Epithelial cell of proximal tubule (primary cell): ENCODE measurements around the gene SMAD1. TPM values are rescaled to one million over a fixed set of nuclear protein-coding genes. Genes with fewer than 3 reads are reported as not detected.
"Not testable (repeated sequence)": the region's sequence is repeated elsewhere in the genome, so short reads cannot be mapped to it uniquely, and the experiment has no call there.

Experiments used
- DNase-seq: peaks from one replicate; pipeline ENCODE4 v3.0.0-alpha.2; 2011; ENCODE audit warnings: low read depth
- H3K4me3 ChIP-seq: 2 replicates; pipeline ENCODE4 v1.5.1; 2011; ENCODE audit warnings: low read depth, mild to moderate bottlenecking, low read length
- total RNA-seq: library from RNA; depleted of rRNA; stranded (reverse); fragments of >200 nt; gene quantifications from 2 replicates; pipeline ENCODE4 v1.2.3, GENCODE V29; 2015
- TF ChIP-seq, protein P1 (sequence below): conservative IDR thresholded peaks from 2 replicates; pipeline ENCODE4 v1.5.1; 2012; ENCODE audit warnings: low read depth, mild to moderate bottlenecking, low read length

The SMAD1 gene
- total RNA-seq, 1 donor from 2014 or later: 23.4 TPM

- TF ChIP-seq, protein P1, sequence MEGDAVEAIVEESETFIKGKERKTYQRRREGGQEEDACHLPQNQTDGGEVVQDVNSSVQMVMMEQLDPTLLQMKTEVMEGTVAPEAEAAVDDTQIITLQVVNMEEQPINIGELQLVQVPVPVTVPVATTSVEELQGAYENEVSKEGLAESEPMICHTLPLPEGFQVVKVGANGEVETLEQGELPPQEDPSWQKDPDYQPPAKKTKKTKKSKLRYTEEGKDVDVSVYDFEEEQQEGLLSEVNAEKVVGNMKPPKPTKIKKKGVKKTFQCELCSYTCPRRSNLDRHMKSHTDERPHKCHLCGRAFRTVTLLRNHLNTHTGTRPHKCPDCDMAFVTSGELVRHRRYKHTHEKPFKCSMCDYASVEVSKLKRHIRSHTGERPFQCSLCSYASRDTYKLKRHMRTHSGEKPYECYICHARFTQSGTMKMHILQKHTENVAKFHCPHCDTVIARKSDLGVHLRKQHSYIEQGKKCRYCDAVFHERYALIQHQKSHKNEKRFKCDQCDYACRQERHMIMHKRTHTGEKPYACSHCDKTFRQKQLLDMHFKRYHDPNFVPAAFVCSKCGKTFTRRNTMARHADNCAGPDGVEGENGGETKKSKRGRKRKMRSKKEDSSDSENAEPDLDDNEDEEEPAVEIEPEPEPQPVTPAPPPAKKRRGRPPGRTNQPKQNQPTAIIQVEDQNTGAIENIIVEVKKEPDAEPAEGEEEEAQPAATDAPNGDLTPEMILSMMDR: no peak
- no peak for DNase-seq
- no peak overlapping the region for H3K4me3 ChIP-seq
Measured at GRCh38 chr4:145566086-145566708, 84.5 kb downstream of the SMAD1 start.

- TF ChIP-seq, protein P1: no peak
- no peak for DNase-seq
- H3K4me3 ChIP-seq: no peak overlapping the region
Measured at GRCh38 chr4:145566768-145567167, 85.1 kb downstream of the SMAD1 start.

DNA sequence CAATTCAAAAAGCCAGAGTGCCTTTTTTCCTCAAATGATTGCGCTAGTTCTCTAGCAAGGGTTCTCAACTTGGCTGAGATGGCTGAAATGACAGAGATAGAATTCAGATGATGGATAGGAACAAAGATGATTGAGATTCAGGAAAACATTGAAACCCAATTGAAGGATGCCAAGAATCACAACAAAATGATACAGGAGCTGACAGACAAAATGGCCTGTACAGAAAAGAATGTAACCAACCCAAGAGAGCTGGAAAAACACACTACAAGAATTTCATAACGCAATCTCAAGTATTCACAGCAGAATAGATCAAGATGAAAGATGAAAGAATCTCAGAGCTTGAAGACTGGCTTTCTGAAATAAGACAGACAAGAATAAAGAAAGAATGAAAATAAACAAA lies 85.9 kb downstream of the SMAD1 start:
- TF ChIP-seq, protein P1: no peak
- H3K4me3 ChIP-seq: no peak overlapping the region
- DNase-seq: no peak

DNA sequence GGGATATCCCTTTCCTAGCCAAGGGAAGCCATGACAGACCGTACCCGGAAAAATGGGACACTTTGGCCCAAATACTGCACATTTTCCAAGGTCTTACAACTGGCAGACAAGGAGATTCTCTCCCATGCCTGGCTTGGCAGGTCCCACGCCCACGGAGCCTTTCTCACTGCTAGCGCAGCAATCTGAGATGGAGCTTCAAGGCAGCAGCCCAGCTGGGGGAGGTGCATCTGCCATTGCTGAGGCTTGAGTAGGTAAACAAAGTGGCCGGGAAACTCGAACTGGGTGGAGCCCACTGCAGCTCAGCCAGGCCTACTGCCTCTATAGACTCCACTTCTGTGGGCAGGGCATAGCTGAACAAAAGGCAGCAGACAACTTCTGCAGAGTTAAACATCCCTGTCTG lies 92.9 kb downstream of the SMAD1 start:
- H3K4me3 ChIP-seq, DNase-seq: not testable (repeated sequence)

DNA sequence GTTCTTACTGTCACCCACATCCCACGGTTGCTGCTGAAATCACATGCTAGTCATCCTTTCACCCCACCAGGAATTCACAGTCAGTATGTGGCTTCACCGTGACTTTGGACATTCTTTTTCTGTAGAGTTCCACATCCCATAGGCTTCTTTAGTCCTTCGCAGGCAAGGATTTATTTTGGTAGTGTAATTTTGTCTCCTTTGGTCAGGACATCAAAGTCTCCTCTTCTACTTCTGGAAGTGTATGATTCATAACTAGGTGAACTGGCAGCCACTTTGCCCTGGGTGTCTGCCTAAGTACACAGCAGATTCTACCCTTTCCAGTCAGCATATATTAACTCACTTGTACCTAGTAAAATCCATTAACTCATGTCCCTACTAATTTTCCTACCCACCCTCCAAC lies 99.3 kb downstream of the SMAD1 start:
- H3K4me3 ChIP-seq: no peak overlapping the region
- no peak for DNase-seq
- TF ChIP-seq, protein P1: no peak

DNA sequence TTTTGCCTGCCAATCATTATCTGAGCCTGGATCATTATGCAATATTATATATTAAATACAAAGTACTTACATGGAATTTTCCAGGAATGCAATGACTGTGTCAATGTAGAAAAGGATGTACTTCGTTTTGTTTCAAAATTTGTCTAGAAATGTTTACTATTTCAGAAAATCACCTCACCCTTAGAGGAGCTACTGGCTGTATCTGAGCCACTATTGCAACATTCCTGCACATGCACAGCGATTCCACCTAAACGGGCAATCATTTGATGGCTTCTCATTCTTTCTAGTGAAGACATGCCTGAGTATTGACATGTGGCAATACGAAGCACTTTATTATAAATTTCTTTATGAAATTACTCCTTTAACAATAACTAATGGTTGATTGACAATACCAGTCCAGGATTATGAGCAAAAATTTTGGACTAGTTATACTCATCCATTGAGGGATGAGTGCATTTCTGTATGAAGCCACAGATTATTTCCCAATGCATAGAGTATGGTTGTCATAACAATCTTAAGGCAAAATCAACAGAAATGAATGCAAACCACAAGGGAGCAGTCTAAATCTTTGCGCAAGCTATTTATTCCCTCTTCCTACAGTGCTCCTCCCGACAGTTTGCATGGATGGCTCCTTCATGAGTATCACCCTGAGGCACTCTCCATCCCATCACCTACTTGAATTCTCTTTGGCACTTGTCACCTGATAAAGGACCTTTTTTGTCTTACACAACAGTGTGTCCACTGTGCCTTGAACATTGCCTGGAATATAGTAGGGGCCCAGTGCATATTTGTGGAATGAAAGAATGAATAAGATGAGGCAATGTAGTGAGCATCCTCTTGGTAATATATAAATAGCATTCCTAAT lies 101.8 kb downstream of the SMAD1 start:
- no peak overlapping the region for H3K4me3 ChIP-seq
- TF ChIP-seq, protein P1: no peak
- DNase-seq: no peak

DNA sequence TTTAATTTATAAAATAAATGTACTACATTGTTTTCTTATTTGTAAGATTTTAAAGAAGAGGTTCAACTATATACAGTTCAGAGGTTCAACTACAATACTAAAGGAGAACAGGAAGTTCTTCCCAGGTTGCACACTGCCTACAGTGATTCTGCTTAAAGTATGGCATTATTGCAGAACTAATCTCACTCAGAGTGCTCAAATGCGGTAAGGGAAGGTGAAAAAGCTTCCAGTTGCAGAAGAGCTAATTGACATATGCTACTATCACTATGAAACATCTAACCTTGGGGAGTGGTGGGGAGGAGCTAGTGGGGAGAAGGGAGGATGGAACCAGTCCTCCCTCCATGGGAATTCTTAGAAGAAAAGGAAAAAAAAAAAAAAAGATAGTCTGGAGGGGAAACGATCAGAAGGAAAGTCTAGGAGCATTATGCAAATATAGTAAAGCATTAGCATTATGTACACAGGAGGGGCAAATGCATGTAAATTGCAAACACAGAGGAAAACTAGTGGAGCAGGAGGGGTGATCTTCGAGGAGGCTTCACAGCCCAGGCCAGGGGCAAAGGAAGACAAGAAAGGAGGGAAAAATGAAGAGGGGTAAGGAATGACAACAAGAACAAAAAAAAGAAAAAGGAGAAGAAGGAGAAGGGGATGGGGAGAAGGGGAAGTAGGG lies 105.6 kb downstream of the SMAD1 start:
- TF ChIP-seq, protein P1: no peak
- DNase-seq: no peak
- no peak overlapping the region for H3K4me3 ChIP-seq

GRCh38 chr4:145589381-145589780 lies 107.7 kb downstream of the SMAD1 start:
- DNase-seq: not testable (repeated sequence)

More at GRCh38 chr4:145589381-145589780, 107.7 kb downstream of the SMAD1 start:
- not testable (repeated sequence) for H3K4me3 ChIP-seq
